ENCODE measurements around the gene CYSLTR2. TPM values are rescaled to one million over a fixed set of nuclear protein-coding genes. Genes with fewer than 3 reads are reported as not detected.

Gene CYSLTR2
- total RNA-seq, 2 experiments from 2014 or later, result 2.4 to 2.7 TPM

DNA sequence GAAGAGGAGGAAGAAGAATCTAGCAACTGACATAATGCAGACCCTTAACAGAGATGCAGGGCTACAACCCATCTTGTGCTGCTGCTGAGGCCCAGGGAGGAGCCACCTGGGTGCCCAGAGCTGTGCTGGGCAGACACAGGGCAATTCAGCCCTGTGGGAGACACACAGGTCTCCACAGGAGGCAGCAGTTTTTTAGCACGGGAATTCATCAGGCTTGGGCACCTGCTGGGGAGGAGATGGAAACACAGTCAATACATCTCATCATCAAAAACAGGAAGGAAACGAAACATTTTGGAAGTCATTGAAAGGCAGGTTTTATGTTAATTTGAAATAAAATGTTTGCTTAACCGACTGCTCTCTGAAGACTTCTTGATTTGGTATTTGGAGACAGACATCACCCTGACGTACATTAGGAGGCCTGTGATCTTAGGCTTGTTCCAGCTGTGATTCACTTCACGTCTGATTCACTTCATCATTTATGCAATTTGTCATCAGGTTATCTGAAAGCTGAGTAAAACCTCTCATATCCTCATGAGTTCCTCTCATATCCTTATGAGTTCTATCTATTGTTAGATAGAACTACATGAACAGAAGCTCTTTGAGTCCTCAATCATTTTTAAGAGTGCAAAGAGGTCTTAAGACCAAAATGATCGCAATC is 77.4 kb downstream of the CYSLTR2 start:
- intact Hi-C loops (cut with DNase I, micrococcal nuclease), result no loop called here
- H3K4me1 ChIP-seq (ENCODE audit: insufficient read depth, low read length), result peaks cover 5% of the 10 kb centered on the region
- H3K9me3 ChIP-seq (ENCODE audit: control insufficient read depth in 1 of 2, insufficient read depth in 1 of 2, low read length in 2 of 2), result peaks cover 0 to 3% of the 10 kb centered on the region in 2 experiments
- TF ChIP-seq, protein P1, sequence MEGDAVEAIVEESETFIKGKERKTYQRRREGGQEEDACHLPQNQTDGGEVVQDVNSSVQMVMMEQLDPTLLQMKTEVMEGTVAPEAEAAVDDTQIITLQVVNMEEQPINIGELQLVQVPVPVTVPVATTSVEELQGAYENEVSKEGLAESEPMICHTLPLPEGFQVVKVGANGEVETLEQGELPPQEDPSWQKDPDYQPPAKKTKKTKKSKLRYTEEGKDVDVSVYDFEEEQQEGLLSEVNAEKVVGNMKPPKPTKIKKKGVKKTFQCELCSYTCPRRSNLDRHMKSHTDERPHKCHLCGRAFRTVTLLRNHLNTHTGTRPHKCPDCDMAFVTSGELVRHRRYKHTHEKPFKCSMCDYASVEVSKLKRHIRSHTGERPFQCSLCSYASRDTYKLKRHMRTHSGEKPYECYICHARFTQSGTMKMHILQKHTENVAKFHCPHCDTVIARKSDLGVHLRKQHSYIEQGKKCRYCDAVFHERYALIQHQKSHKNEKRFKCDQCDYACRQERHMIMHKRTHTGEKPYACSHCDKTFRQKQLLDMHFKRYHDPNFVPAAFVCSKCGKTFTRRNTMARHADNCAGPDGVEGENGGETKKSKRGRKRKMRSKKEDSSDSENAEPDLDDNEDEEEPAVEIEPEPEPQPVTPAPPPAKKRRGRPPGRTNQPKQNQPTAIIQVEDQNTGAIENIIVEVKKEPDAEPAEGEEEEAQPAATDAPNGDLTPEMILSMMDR (IDR thresholded peaks at IDR 0.05), result no peak
- H3K27me3 ChIP-seq (ENCODE audit: control insufficient read depth in 1 of 2, insufficient read depth in 2 of 2, low read length in 2 of 2), result no peaks in the 10 kb centered on the region
- POLR2A ChIA-PET, result no interaction called here
- Mint-ChIP-seq H3K4me1 (ENCODE audit: low read depth) (peaks cover 14% of the 10 kb centered on the region), H3K9me3 (no peaks in the 10 kb centered on the region), H3K27ac (no peak overlapping the region), H3K27me3 (no peaks in the 10 kb centered on the region), H3K4me3 (no peak overlapping the region), H3K36me3 (ENCODE audit: low read depth) (no peaks in the 10 kb centered on the region)
- no peak overlapping the region for H3K27ac ChIP-seq (ENCODE audit: low read depth in 1 of 2, low read length in 2 of 2)
- peak in 2 of 14 experiments; percentile 14 to 41 for DNase-seq
- ATAC-seq (ENCODE audit: poor library complexity), result peak; percentile 42
- CTCF ChIA-PET, result interaction anchor here (1.1 to 2.2 kb wide), 4 partner anchors 10 to 136 kb away, joined by 3 to 8 read pairs (median 6); no protein-coding TSS in a partner anchor
- no peak overlapping the region for H3K4me3 ChIP-seq (ENCODE audit: low read length)
- no peaks in the 10 kb centered on the region for H3K36me3 ChIP-seq (ENCODE audit: insufficient read depth, low read length)

DNA sequence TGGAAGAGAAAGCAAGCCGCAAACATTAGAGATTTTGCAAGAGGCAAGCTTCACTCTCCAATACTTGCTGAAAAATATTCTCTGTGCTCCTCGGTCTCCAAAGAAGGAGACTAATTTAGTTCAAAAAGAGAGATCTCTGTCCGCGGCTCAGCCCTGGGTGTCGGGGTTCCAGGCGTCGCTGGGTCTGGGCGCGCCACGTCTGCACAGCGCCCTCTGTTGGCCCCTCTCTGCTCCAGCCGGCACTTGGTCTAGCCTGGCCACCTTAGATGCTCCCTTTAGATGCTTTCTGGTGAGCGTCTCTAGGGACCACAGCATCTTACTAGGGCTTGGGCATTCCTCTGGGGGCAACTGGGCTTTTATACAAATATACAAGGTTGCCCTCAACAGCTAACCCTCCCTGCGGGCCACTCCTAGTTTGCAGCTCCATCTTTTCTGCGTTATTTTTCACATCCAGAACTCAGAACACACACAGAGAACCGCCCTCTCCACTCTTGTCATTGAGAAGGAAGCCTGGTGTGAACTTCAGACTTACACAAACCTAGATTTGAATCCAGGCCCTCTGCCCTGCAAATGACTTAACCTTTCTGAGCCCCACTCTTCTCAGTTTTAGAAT is 78.3 kb downstream of the CYSLTR2 start:
- intact Hi-C loops (cut with DNase I, micrococcal nuclease), result loop anchor here (1.0 to 2.0 kb wide), 2 partner anchors 137 to 397 kb away; no protein-coding TSS in a partner anchor
- POLR2A ChIA-PET, result no interaction called here

DNA sequence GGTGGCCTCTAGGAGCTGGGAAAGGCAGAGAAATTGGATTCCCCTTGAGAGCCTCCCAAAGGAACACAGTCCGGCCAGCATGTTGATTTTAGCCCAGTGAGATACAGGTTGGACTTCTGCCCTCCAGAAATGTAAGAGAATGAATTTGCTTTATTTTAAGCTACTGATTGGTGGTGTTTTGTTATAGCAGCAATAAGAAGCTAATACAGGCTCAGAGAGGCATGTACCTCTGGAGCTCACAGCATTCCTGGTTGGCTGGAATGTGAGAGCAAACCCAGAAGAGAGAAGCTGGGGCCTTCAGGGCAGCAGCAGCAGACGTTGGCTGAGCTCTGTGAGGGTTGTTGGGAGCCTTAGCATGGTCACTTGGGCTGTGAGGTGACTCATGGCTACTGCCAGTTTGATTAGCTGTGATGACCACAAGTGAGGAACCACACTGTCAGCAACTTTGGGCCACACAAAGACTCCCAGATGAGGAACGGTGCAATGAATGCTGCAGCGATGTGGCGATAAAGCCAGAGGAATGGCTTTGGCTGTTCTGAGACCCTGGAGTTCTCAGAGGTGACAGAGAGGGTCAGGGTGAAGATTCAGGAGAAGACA is 80.1 kb downstream of the CYSLTR2 start:
- intact Hi-C loops (cut with DNase I, micrococcal nuclease), result loop anchor here in 1 of 2 experiments (2.0 kb wide), 1 partner anchor 399 kb away; no protein-coding TSS in a partner anchor
- ChIA-PET CTCF (no interaction called here), POLR2A (no interaction called here)
- peaks cover 0 to 3% of the 10 kb centered on the region in 2 experiments for H3K9me3 ChIP-seq (ENCODE audit: control insufficient read depth in 1 of 2, insufficient read depth in 1 of 2, low read length in 2 of 2)
- no peak overlapping the region for H3K4me3 Mint-ChIP-seq
- H3K27me3 Mint-ChIP-seq, result no peaks in the 10 kb centered on the region
- H3K36me3 Mint-ChIP-seq (ENCODE audit: low read depth), result no peaks in the 10 kb centered on the region
- H3K27me3 ChIP-seq (ENCODE audit: control insufficient read depth in 1 of 2, insufficient read depth in 2 of 2, low read length in 2 of 2), result no peaks in the 10 kb centered on the region
- TF ChIP-seq, protein P1 (IDR thresholded peaks at IDR 0.05), result no peak
- H3K4me1 Mint-ChIP-seq (ENCODE audit: low read depth), result peaks cover 14% of the 10 kb centered on the region
- no peaks in the 10 kb centered on the region for H3K9me3 Mint-ChIP-seq
- DNase-seq (peak in 1 of 14 experiments; percentile 12), ATAC-seq (ENCODE audit: poor library complexity) (no peak)
- H3K4me3 ChIP-seq (ENCODE audit: low read length), result no peak overlapping the region
- H3K27ac Mint-ChIP-seq, result no peak overlapping the region
- H3K4me1 ChIP-seq (ENCODE audit: insufficient read depth, low read length), result peaks cover 5% of the 10 kb centered on the region
- H3K36me3 ChIP-seq (ENCODE audit: insufficient read depth, low read length), result no peaks in the 10 kb centered on the region
- H3K27ac ChIP-seq (ENCODE audit: low read depth in 1 of 2, low read length in 2 of 2), result no peak overlapping the region

More for the DNA sequence above, 78.3 kb downstream of the CYSLTR2 start:
- Histone ChIP-seq H3K9me3 (ENCODE audit: control insufficient read depth in 1 of 2, insufficient read depth in 1 of 2, low read length in 2 of 2) (peaks cover 0 to 3% of the 10 kb centered on the region in 2 experiments), H3K4me1 (ENCODE audit: insufficient read depth, low read length) (peaks cover 5% of the 10 kb centered on the region), H3K36me3 (ENCODE audit: insufficient read depth, low read length) (no peaks in the 10 kb centered on the region), H3K4me3 (ENCODE audit: low read length) (peak overlapping the region; percentile 13), H3K27me3 (ENCODE audit: control insufficient read depth in 1 of 2, insufficient read depth in 2 of 2, low read length in 2 of 2) (no peaks in the 10 kb centered on the region), H3K27ac (ENCODE audit: low read depth in 1 of 2, low read length in 2 of 2) (no peak overlapping the region)
- DNase-seq (peak; percentile 32 to 81 (median 56)), ATAC-seq (ENCODE audit: poor library complexity) (peak; percentile 88)
- Mint-ChIP-seq H3K36me3 (ENCODE audit: low read depth) (no peaks in the 10 kb centered on the region), H3K4me1 (ENCODE audit: low read depth) (peaks cover 14% of the 10 kb centered on the region), H3K27me3 (no peaks in the 10 kb centered on the region), H3K9me3 (no peaks in the 10 kb centered on the region), H3K27ac (no peak overlapping the region), H3K4me3 (peak overlapping the region; percentile 79)
- TF ChIP-seq, protein P1 (IDR thresholded peaks at IDR 0.05), result peak; percentile 76
- CTCF ChIA-PET, result interaction anchor here (1.1 to 2.2 kb wide), 4 partner anchors 11 to 137 kb away, joined by 3 to 8 read pairs (median 6); no protein-coding TSS in a partner anchor
